ENCODE measurements around the gene C2CD4C.

C2CD4C gene

DNA sequence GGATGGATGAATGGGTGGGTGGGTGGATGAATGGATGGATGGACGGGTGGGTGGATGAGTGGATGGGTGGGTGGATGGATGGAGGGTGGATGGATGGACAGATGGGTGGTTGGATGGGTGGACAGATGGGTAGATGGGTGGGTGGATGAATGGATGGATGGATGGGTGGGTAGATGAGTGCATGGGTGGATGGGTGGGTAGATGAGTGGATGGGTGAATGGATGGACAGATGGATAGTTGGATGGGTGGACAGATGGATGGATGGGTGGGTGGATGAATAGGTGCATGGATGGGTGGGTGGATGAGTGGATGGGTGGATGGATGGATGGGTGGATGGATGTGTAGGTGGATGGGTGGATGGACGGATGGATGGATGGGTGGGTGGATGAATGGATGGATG, 34.1 kb upstream of the C2CD4C start:
- TF ChIP-seq CTCF (IDR thresholded peaks at IDR 0.05; ENCODE audit: insufficient read depth, low read depth, low read length, missing control alignments), result no peak
- DNase-seq (ENCODE audit: low read depth), result no peak
- no peak overlapping the region for H3K4me3 ChIP-seq (ENCODE audit: low read length)

DNA sequence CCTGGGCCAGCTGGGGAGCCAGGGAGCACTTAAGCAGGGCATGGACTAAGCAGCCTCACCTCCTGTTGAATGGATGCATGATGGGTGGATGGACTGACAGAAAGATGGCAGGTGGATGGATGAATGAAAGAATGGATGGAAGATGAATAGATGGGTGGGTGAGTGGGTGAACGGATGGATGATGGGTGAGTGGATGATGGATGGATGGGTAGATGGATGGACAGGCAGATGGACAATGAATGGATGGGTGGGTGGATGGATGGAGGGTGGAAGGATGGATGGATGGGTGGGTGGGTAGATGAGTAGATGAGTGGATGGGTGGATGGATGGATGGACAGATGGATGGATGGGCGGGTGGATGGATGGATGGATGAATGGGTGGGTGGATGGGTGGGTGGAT, 33.1 kb upstream of the C2CD4C start:
- TF ChIP-seq CTCF (IDR thresholded peaks at IDR 0.05; ENCODE audit: insufficient read depth, low read depth, low read length, missing control alignments), result no peak
- DNase-seq (ENCODE audit: low read depth), result no peak
- H3K4me3 ChIP-seq (ENCODE audit: low read length), result no peak overlapping the region

GRCh38 chr19:441213-441836, 32.4 kb upstream of the C2CD4C start:
- H3K4me3 ChIP-seq (ENCODE audit: low read length), result no peak overlapping the region
- no peak for TF ChIP-seq CTCF (IDR thresholded peaks at IDR 0.05; ENCODE audit: insufficient read depth, low read depth, low read length, missing control alignments)
- DNase-seq (ENCODE audit: low read depth), result no peak

DNA sequence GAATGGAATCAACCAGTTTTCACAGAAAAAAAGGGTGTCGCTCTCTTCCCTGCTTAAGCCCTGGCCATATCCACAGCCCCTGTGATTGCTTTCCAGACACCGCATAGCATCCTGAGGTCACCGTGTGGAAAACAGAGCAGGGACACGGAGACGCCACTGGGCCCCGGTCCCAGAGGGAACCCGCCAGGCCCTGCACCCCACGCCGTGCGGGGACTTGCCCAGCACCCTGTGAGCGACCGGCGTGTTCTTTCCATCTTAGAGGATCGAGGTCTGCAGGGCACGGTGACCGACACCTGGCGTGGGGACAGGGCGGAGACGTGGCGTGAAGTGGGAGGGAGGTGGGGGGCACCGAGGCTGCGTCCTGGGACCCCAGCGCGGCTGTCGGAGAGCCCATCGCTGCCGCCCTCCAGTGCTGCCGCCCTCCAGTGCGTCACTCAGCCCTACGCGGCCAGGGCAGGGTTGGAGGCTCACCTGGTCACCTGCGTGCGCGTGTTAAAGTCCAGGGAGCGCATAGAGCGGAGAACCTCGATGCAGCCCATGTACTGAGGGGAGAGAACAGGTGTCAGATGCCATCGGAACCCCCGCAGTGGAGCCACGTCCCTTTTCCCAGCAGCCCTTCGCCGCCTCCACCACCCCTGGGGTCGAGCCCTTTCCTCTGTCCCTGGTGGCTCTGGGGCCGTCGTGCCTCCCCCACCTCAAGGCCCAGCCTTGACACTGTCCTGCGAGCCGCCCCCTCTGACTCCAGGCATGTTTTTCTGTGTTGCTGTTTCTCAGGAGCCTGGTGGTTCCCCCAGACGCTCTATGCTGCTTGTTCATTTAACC, 31.7 kb upstream of the C2CD4C start:
- TF ChIP-seq CTCF (IDR thresholded peaks at IDR 0.05; ENCODE audit: insufficient read depth, low read depth, low read length, missing control alignments), result no peak
- no peak for DNase-seq (ENCODE audit: low read depth)

DNA sequence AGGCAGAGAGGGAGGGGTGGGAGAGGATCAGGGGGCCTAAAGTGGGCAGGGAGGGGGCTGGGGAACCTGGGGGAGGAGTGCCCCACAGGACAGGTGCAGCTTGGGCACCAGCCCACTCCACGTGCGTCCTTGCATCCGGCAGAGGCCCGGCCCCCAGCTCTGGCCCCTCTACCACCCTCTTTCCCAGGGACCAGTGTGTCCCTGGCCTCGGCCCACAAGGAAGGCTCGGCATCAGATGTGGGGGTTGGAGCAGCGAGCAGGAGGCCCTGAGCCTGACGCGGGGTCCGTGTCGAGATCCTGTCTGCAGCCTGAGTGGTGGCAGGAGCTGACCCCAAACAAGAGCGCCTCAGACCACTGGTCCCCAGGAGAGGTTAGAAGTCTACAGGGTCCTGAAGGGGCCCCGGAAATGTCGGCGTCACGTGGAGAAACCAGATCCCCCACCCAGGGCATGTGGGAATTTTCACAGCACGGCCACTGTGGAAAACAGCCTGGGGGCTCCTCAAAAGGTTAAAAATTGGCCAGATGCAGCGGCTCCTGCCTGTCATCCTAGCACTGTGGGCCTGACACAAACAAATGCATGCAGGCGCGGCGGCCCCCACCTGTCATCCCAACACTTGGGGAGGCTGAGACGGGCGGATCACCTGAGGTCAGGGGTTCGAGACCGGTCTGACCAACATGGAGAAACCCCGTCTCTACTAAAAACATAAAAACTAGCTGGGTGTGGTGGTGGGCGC, 30.4 kb upstream of the C2CD4C start:
- H3K4me3 ChIP-seq (ENCODE audit: low read length), result no peak overlapping the region
- TF ChIP-seq CTCF (IDR thresholded peaks at IDR 0.05; ENCODE audit: insufficient read depth, low read depth, low read length, missing control alignments), result no peak
- no peak for DNase-seq (ENCODE audit: low read depth)

More for the DNA sequence above, 31.7 kb upstream of the C2CD4C start:
- H3K4me3 ChIP-seq (ENCODE audit: low read length), result no peak overlapping the region

GRCh38 chr19:438416-438958, 29.5 kb upstream of the C2CD4C start:
- TF ChIP-seq CTCF (IDR thresholded peaks at IDR 0.05; ENCODE audit: insufficient read depth, low read depth, low read length, missing control alignments), result no peak
- H3K4me3 ChIP-seq (ENCODE audit: low read length), result no peak overlapping the region
- no peak for DNase-seq (ENCODE audit: low read depth)
